ENCODE measurements around the gene HPSE2.

DNA sequence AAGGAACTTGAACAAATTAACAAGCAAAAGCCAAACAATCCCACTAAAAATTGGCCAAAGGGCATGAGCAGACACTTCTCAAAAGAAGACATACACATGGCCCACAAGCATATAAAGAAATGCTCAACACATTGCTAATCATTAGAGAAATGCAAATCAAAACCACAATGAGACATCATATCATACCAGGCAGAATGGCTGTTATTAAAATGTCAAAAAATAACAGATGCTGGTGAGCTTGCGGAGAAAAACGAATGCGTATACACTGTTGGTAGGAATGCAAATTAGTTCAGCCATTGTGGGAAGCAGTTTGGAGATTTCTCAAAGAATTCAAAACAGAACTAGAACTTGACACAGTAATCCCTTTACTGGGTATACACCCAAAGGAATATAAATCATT lies 477.2 kb downstream of the HPSE2 start:
- TF ChIP-seq, protein P1, sequence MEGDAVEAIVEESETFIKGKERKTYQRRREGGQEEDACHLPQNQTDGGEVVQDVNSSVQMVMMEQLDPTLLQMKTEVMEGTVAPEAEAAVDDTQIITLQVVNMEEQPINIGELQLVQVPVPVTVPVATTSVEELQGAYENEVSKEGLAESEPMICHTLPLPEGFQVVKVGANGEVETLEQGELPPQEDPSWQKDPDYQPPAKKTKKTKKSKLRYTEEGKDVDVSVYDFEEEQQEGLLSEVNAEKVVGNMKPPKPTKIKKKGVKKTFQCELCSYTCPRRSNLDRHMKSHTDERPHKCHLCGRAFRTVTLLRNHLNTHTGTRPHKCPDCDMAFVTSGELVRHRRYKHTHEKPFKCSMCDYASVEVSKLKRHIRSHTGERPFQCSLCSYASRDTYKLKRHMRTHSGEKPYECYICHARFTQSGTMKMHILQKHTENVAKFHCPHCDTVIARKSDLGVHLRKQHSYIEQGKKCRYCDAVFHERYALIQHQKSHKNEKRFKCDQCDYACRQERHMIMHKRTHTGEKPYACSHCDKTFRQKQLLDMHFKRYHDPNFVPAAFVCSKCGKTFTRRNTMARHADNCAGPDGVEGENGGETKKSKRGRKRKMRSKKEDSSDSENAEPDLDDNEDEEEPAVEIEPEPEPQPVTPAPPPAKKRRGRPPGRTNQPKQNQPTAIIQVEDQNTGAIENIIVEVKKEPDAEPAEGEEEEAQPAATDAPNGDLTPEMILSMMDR (IDR thresholded peaks at IDR 0.05; ENCODE audit: low read depth, low read length), result no peak
- no peak for TF ChIP-seq EZH2phosphoT487 (IDR thresholded peaks at IDR 0.05; ENCODE audit: low read depth)
